A549 (cell line): ENCODE measurements around the gene PIP4K2A. TPM values are rescaled to one million over a fixed set of nuclear protein-coding genes. Genes with fewer than 3 reads are reported as not detected.

Experiments
- ATAC-seq, 2 experiments: fragments of 200-7000 bp in 1 of 2; fragments of >200 bp in 1 of 2; cut with Nextera tagmentation in 1 of 2; cut with Tn5 transposase in 1 of 2; 3 replicates each; pipeline versions ENCODE4 v1.8.0 to v1.9.1; 2018 to 2020; ENCODE audit warnings: mild to moderate bottlenecking in 1 of 2, moderate library complexity in 1 of 2
- CTCF ChIA-PET: fragments of 300-600 bp; sonication (Branson Sonifier 250); formaldehyde crosslinking; extraction: SDS; loops from one replicate; lab custom pipeline; 2021; ENCODE audit warnings: antibody characterized with exemption, inconsistent platforms; lab: Yijun Ruan, JAX
- POLR2A ChIA-PET: fragments of 350-600 bp; formaldehyde crosslinking; extraction: SDS; loops from one replicate; lab custom pipeline; 2021; ENCODE audit warnings: antibody characterized with exemption, inconsistent platforms; lab: Yijun Ruan, JAX
- DNase-seq, 2 experiments: peaks; one replicate each; pipeline versions ENCODE4 v3.0.0 to v3.0.0-alpha.2; 2011 to 2016; ENCODE audit warnings: low read depth in 1 of 2, low spot score in 1 of 2
- FAIRE-seq: peaks from 2 replicates; lab custom pipeline; 2011; peaks lifted over from hg19 to GRCh38; lab: Jason Lieb, UNC
- H3K27ac ChIP-seq, 2 experiments: fragments of >200 bp; sonication (Bioruptor Twin); formaldehyde crosslinking; 3 replicates each; pipeline ENCODE4 v1.5.1; 2016 to 2017
- H3K4me1 ChIP-seq: fragments of >200 bp; sonication (Bioruptor Twin); formaldehyde crosslinking; 3 replicates; pipeline ENCODE4 v1.6.1; 2016
- H3K4me2 ChIP-seq: fragments of >200 bp; sonication (Bioruptor Twin); formaldehyde crosslinking; 3 replicates; pipeline ENCODE4 v1.6.1; 2016
- H3K4me3 ChIP-seq: fragments of >200 bp; sonication (Bioruptor Twin); formaldehyde crosslinking; 3 replicates; pipeline ENCODE4 v1.5.1; 2016
- H3K9me3 ChIP-seq: fragments of >200 bp; sonication (Bioruptor Twin); formaldehyde crosslinking; 3 replicates; pipeline ENCODE4 v1.6.1; 2016
- BHLHE40 ChIP-seq: IDR thresholded peaks from 2 replicates; pipeline ENCODE4 v1.6.1; 2012; ENCODE audit warnings: low read depth, low read length, inconsistent platforms
- CHD4 ChIP-seq: fragments of 200-600 bp; sonication (generic); IDR thresholded peaks from 2 replicates; pipeline ENCODE4 v1.6.1; 2016; ENCODE audit warnings: antibody characterized with exemption, mild to moderate bottlenecking, borderline replicate concordance
- CTCF ChIP-seq: fragments of >200 bp; sonication (Bioruptor Twin); formaldehyde crosslinking; IDR thresholded peaks from 3 replicates; pipeline ENCODE4 v1.5.1; 2016
- EHMT2 ChIP-seq: fragments of 200-600 bp; sonication (generic); IDR thresholded peaks from 2 replicates; pipeline ENCODE4 v1.6.1; 2016; ENCODE audit warnings: antibody characterized with exemption, low read depth, mild to moderate bottlenecking, moderate library complexity
- ESRRA ChIP-seq: fragments of 150-350 bp; IDR thresholded peaks from 2 replicates; pipeline ENCODE4 v1.6.1; 2014; ENCODE audit warnings: mild to moderate bottlenecking, low read length, borderline replicate concordance
- FOSL2 ChIP-seq, 2 experiments: fragments of 450-650 bp in 1 of 2; fragments of >200 bp in 1 of 2; sonication (Bioruptor Twin) in 1 of 2; formaldehyde crosslinking; IDR thresholded peaks; 2 replicates each; pipeline versions ENCODE4 v1.5.0 to v1.6.1; 2016 to 2020; ENCODE audit warnings: mild to moderate bottlenecking in 1 of 2, moderate library complexity in 1 of 2
- GATA3 ChIP-seq: IDR thresholded peaks from 2 replicates; pipeline ENCODE4 v1.6.1; 2012; ENCODE audit warnings: borderline replicate concordance
- HDAC2 ChIP-seq: fragments of 200-600 bp; sonication (generic); IDR thresholded peaks from 2 replicates; pipeline ENCODE4 v1.6.1; 2016
- HOXB5 ChIP-seq: fragments of 250-450 bp; sonication (Bioruptor Pico); IDR thresholded peaks from 2 replicates; pipeline ENCODE4 v1.5.0; 2020; ENCODE audit warnings: mild to moderate bottlenecking, moderate library complexity
- JUN ChIP-seq, 2 experiments: fragments of >200 bp; sonication (Bioruptor Twin); formaldehyde crosslinking; IDR thresholded peaks; 2 replicates in 1 of 2; 3 replicates in 1 of 2; pipeline ENCODE4 v1.6.1; 2016 to 2017
- JUNB ChIP-seq: fragments of >200 bp; sonication (Bioruptor Twin); formaldehyde crosslinking; IDR thresholded peaks from 2 replicates; pipeline ENCODE4 v1.6.1; 2016
- KDM5A ChIP-seq: fragments of 200-600 bp; sonication (generic); IDR thresholded peaks from 2 replicates; pipeline ENCODE4 v1.6.1; 2016; ENCODE audit warnings: antibody characterized with exemption, mild to moderate bottlenecking
- NPAS2 ChIP-seq: fragments of 250-450 bp; sonication (Bioruptor Pico); IDR thresholded peaks from 2 replicates; pipeline ENCODE4 v1.8.0; 2022; ENCODE audit warnings: mild to moderate bottlenecking, moderate library complexity, borderline replicate concordance
- PHF8 ChIP-seq: fragments of 200-600 bp; sonication (generic); IDR thresholded peaks from 2 replicates; pipeline ENCODE4 v1.6.1; 2016; ENCODE audit warnings: low read depth, mild to moderate bottlenecking, antibody characterized with exemption, moderate library complexity, borderline replicate concordance
- POLR2A ChIP-seq: IDR thresholded peaks from 2 replicates; pipeline ENCODE4 v1.6.1; 2012; ENCODE audit warnings: mild to moderate bottlenecking, low read length
- POLR2AphosphoS2 ChIP-seq: conservative IDR thresholded peaks from 2 replicates; pipeline ENCODE4 v1.6.1; 2012; ENCODE audit warnings: low read length, improper control_type of control experiment, inconsistent platforms
- RCOR1 ChIP-seq: fragments of 150-350 bp; IDR thresholded peaks from 2 replicates; pipeline ENCODE4 v1.6.1; 2014; ENCODE audit warnings: antibody characterized with exemption, low read length, low read depth
- SMC3 ChIP-seq: fragments of >200 bp; sonication (Bioruptor Twin); formaldehyde crosslinking; IDR thresholded peaks from 3 replicates; pipeline ENCODE4 v1.6.1; 2018; ENCODE audit warnings: inconsistent platforms
- TP53 ChIP-seq: fragments of 250-450 bp; sonication (Bioruptor Pico); IDR thresholded peaks from 2 replicates; pipeline ENCODE4 v1.5.0; 2021; ENCODE audit warnings: mild to moderate bottlenecking, moderate library complexity
- ZC3H11A ChIP-seq: fragments of 450-650 bp; IDR thresholded peaks from 2 replicates; pipeline ENCODE4 v1.6.1; 2014; ENCODE audit warnings: antibody characterized with exemption, mild to moderate bottlenecking
- ZFP36 ChIP-seq: fragments of 450-650 bp; IDR thresholded peaks from 2 replicates; pipeline ENCODE4 v1.6.1; 2014; ENCODE audit warnings: borderline replicate concordance; ENCODE audit not compliant: partially characterized antibody
- ZSCAN20 ChIP-seq: fragments of 250-450 bp; sonication (Bioruptor Pico); IDR thresholded peaks from 2 replicates; pipeline ENCODE4 v1.8.0; 2022; ENCODE audit warnings: mild to moderate bottlenecking, moderate library complexity
- whole genome bisulfite sequencing: methylation state at CpG from one replicate; pipeline ENCODE4 v1.1.6; 2017; ENCODE audit errors: missing lambda C conversion rate; 5-methylcytosine and 5-hydroxymethylcytosine counted together
- polyA plus RNA-seq, 4 experiments: library from polyadenylated mRNA; depleted of rRNA in 3 of 4; stranded (reverse); fragments of >200 nt; fragmentation: RNase III in 1 of 4; extraction: RNeasy Plus Mini Kit Qiagen cat#74134 plus additional on column Dnase treatment in 1 of 4; gene quantifications; 2 replicates in 3 of 4; 3 replicates in 1 of 4; pipeline ENCODE4 v1.2.3, GENCODE V29; 2011 to 2017
- TF ChIP-seq, protein P1 (sequence below): fragments of >200 bp; sonication (Bioruptor Twin); formaldehyde crosslinking; IDR thresholded peaks from 2 replicates; pipeline ENCODE4 v1.6.1; 2016

PIP4K2A gene
- polyA plus RNA-seq, 2 of the 4 experiments (the other 2 are of a cell fraction) = 23.1 to 24.0 TPM

DNA sequence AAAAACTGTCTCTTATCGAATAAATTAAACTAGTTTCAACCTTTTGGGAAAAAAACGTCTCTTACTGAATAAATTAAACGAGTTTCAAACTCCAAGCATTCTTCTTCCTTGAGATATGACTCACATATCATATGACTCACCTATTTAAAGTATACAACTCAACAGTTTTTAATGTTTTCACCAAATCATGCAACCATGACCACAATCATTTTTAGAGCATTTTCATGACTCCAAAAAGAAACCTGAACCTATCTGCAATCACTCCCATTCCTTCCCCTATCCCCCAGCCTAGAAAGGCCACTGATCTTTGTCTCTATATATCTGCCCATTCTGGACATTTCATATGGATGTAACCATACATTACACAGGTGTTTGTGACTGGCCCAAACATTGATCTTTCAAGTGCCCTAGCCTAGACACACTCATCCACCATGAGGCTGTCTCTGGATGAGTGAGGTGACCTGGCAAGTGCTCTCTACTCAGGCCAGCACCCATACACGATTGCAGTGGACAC is 115.3 kb downstream of the PIP4K2A start:
- peak overlapping the region in 1 of 2 experiments; percentile 62; a peak in 3 of 6 replicates for H3K27ac ChIP-seq
- ATAC-seq (peak; percentile 51 to 59; a peak in 5 of 6 replicates), DNase-seq (peak in 1 of 2 experiments; percentile 25), FAIRE-seq (no peak)
- H3K9me3 ChIP-seq = no peaks in the 10 kb centered on the region
- 30% methylated on average over 4 of the region's 4 CpGs for WGBS
- ChIA-PET POLR2A (no interaction called here), CTCF (interaction anchor here (1.0 to 1.8 kb wide), 2 partner anchors 9 kb away, joined by 3 to 8 read pairs; no protein-coding TSS in a partner anchor)
- peaks cover 16% of the 10 kb centered on the region for H3K4me1 ChIP-seq
- TF ChIP-seq JUNB (peak; percentile 53), FOSL2 (IDR thresholded peaks at IDR 0.05) (peak; percentile 66), FOSL2 (CRISPR knock-in tag; IDR thresholded peaks at IDR 0.05) (peak; percentile 92), TP53 (CRISPR knock-in tag) (no peak)
- no peak overlapping the region for H3K4me3 ChIP-seq
- peak overlapping the region; percentile 56 for H3K4me2 ChIP-seq

DNA sequence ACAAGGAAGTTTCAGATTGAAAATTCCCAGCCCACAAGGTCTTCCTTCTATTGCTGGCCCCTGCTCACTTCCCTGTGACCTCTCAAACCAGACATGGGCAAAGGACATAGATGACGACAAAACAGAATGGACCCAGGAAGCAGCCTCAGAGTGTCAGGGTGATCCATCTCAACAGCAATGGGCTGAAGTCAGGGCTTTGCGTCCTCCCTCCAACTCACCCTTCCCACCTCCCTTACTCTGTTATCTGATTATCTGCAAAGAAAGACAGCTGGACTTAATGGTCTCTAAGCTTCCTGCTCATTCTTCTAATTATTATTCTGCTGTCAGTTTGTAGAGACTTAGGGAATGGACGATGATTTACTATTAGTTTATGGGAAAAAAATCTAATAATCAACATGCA is 115.9 kb downstream of the PIP4K2A start:
- peak overlapping the region; percentile 56 for H3K4me2 ChIP-seq
- TF ChIP-seq EHMT2 = no peak
- TF ChIP-seq JUNB = 0 out of 2 replicates have a peak, but pooled peaks have one; percentile 3
- 91% methylated on average over 3 of the region's 3 CpGs for WGBS
- H3K4me1 ChIP-seq = peaks cover 16% of the 10 kb centered on the region
- ATAC-seq = no peak
- H3K4me3 ChIP-seq = no peak overlapping the region
- H3K9me3 ChIP-seq = no peaks in the 10 kb centered on the region
- CTCF ChIA-PET = no interaction called here
- POLR2A ChIA-PET = no interaction called here
- H3K27ac ChIP-seq = peak overlapping the region in 1 of 2 experiments; percentile 33; a peak in 2 of 6 replicates
- no peak for DNase-seq
- no peak for FAIRE-seq

DNA sequence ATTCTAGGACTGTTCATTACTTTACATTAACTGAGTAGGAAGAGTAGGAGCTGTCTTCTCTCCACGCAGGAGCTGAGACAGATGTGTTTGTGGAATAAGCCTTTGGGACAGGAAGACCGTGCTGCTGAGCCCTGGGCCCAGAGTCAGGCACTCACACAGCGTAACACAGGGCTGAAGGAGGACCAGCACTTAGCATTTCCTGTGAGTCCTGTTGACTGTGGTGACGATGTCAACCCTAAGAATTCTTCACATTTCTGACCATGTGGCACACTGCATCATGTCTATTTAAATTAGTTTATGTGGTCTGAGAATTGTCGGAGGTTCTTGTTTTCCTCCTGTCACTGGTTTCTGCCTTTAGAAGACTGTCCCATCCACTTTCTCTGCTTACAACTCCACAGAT is 117.2 kb downstream of the PIP4K2A start:
- H3K9me3 ChIP-seq = no peaks in the 10 kb centered on the region
- no peak for DNase-seq
- no peak for FAIRE-seq
- ATAC-seq = no peak
- TF ChIP-seq POLR2AphosphoS2 (no peak), JUNB (no peak), TP53 (CRISPR knock-in tag) (no peak), ZSCAN20 (no peak), GATA3 (no peak), NPAS2 (CRISPR knock-in tag) (no peak)
- TF ChIP-seq, all 56 proteins: peak for 0
- POLR2A ChIA-PET = no interaction called here
- 93% methylated on average over 5 of the region's 5 CpGs for WGBS
- CTCF ChIA-PET = no interaction called here
- Histone ChIP-seq H3K4me1 (peaks cover 16% of the 10 kb centered on the region), H3K4me2 (no peak overlapping the region), H3K27ac (no peak overlapping the region), H3K4me3 (no peak overlapping the region)

DNA sequence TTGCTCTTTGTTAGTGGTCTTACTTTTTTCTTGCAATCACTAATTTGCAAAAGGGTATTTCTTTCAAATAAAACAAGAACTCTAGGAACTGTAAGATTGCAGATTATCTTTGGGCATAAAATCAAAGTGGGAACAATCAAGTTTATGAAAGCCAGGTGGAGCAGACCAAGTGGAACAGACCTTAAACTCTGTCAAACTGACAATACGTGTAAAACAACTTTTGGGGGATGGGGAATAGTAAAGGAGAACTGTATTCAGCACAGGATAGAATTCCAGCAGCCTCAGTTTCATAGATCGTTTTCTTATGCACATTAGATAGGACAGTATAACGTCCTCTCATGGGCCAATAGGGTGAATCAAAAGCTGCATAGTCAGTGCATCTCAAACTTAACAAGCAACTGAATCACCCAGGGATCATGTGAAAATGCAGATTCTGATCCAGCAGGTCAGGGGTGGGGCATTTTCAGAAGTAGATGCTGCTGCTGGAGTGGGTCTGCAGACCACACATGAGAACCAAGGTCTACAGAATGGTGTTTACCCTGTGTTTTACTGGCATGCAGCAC is 120.7 kb downstream of the PIP4K2A start:
- no peak overlapping the region for H3K4me2 ChIP-seq
- TF ChIP-seq CTCF = no peak
- no peak for TF ChIP-seq EHMT2
- TF ChIP-seq KDM5A = no peak
- no peak for TF ChIP-seq HDAC2
- TF ChIP-seq ZFP36 = no peak
- no peak for TF ChIP-seq ZC3H11A
- no peak for TF ChIP-seq CHD4
- no peak for TF ChIP-seq PHF8
- TF ChIP-seq POLR2A = no peak
- no peak for TF ChIP-seq ESRRA
- TF ChIP-seq, protein P1, sequence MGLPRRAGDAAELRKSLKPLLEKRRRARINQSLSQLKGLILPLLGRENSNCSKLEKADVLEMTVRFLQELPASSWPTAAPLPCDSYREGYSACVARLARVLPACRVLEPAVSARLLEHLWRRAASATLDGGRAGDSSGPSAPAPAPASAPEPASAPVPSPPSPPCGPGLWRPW = no peak
- TF ChIP-seq NPAS2 (CRISPR knock-in tag) = no peak
- TF ChIP-seq SMC3 = no peak
- TF ChIP-seq RCOR1 = no peak
- no peak for TF ChIP-seq HOXB5
- no peak for TF ChIP-seq GATA3
- no peak for TF ChIP-seq JUN (IDR thresholded peaks at IDR 0.05)
- no peak for TF ChIP-seq BHLHE40
- no peaks in the 10 kb centered on the region for H3K9me3 ChIP-seq
- ATAC-seq (no peak), DNase-seq (no peak), FAIRE-seq (no peak)
- H3K27ac ChIP-seq = no peak overlapping the region
- 91% methylated on average over 3 of the region's 3 CpGs for WGBS
- H3K4me1 ChIP-seq = peaks cover 5% of the 10 kb centered on the region
- POLR2A ChIA-PET = no interaction called here
- no peak overlapping the region for H3K4me3 ChIP-seq
- CTCF ChIA-PET = interaction anchor here (1.3 kb wide), 1 partner anchor 62 kb away, joined by 3 read pairs; no protein-coding TSS in a partner anchor
